IPS-11a (cell line): ENCODE data around the gene ZNF385B.

Source experiments
- H3K4me3 ChIP-seq: one replicate; pipeline ENCODE4 v1.5.1; 2013; ENCODE audit warnings: low read depth, low read length, control low read depth

The ZNF385B gene

DNA sequence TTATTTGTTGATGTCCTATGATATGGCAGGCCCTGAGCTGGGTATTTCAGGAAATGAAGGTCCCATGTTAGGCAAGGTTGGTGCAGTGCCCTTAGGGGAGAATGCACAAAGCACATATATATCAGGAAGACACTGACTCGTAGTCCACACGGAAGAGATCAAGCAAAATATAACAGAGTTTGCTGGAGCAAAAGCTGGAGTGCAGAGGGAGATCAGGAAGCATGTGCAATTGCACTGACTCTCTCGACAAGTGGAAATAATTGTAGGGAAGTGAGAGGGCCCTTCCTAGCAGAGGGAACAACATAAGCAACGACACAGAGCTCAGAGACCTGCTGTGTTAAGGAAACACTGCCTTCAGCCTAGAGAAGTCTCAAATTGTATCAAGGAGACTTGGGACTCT lies 4.2 kb downstream of the ZNF385B start:
- H3K4me3 ChIP-seq = no peak overlapping the region

DNA sequence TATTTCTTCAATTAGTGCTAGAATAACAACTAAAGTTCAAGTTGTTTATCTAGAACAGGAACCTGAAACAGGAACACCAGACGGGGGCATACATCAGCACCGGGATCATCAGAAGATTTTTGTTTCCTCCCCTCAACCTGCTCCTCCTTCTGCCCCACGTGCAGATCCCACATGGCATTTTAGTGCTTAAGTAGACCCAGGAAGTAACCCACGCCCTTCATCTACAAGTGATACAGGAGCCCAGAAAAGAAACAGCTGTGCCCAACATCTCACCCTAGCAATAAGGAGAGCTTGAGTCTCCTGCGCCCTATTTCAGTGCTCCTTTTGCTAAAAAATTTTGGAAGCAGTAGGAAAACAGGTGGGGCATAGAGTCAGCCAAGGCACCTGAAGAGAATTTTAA lies 5.2 kb downstream of the ZNF385B start:
- H3K4me3 ChIP-seq = no peak overlapping the region

DNA sequence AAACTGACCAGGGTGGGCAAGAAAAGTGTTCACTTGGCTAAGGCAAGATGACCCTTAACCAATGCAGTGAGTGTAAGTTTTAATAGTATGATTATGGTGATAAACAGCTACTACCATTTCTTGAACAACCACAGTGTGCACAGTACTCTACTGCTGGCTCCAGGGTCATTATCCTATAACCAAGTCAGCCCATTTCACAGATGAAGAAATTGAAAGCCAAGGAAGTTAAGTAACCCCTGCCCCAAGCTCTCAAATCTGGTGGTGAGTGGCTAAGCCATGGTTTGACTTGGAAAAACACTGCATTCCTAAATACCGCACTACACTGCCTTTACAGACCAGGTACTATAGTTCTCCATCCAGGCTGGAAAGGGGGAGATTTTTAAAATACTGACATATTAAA lies 5.7 kb downstream of the ZNF385B start:
- H3K4me3 ChIP-seq = no peak overlapping the region

DNA sequence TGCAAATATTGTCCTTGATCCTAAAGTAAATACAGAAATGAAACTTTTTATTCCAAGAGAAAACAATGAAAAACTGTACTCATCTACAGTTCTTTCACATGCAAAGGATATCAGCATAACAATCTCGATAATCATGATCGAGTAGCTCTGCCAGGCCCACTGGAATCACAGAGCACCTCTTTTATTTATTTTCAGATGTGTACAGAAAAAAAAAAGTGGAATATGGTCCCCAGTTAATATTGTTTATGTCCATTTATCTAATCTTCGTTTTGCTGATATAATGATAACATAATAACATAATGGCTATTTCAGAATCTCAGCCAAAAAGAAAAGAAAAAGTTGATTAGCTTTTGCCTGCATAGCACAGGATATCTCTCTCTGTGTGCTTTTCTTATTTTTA lies 6.5 kb downstream of the ZNF385B start:
- H3K4me3 ChIP-seq = no peak overlapping the region

DNA sequence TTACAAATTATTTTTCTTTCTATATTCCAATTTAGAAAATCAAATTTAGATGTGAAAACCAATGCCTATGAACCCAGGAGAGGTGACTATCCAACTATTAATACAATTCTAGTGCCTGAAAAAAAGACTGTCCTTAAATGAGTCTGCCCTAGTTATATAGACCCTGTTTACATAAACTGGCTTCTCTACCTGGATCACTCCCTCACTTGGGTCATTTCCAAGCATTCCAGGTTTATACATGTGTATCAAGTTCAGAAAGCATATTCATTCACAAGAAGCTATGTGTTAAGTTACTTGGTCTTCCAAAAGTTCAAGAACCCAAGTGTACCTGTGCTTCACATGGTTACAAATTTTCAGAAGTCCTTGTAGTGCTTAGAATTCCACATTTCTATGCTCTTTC lies 8.3 kb downstream of the ZNF385B start:
- no peak overlapping the region for H3K4me3 ChIP-seq

DNA sequence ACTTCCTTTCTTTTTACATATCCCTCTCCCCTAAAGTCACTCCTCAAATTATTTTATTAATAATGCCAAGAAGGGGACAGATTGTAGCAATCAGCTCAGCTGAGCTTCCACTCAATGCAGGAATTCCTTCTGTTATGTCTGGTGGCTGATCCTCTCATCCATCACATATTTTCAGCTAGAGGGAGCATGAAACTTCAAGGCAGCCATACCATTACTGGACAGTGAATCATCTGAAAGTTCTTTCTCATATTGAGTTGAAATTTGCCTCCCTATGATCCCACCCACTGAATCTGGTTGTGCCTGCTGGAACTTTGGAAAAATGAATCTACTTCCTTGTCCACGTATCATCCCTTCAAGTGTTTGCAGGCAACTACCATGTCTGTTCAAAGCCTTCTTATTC lies 11.2 kb downstream of the ZNF385B start:
- no peak overlapping the region for H3K4me3 ChIP-seq

DNA sequence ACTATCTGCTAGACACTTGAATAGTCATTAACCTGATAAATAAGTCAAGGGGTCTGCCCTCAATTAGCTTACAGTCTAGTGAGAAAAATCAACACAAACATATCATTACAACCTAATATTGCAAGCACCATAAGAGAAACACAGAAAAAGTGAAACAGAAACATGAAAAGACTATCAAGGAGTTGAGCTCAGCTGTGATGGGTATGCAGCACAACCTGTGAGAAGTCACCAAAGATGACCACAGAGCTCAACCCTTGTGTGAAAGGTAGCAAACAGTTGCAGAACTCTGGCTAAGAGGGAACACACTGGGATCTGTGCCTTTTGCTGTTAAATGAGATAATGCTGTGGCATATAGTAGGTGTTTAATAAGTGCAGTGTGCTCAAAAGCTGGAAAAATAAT lies 11.7 kb downstream of the ZNF385B start:
- no peak overlapping the region for H3K4me3 ChIP-seq

DNA sequence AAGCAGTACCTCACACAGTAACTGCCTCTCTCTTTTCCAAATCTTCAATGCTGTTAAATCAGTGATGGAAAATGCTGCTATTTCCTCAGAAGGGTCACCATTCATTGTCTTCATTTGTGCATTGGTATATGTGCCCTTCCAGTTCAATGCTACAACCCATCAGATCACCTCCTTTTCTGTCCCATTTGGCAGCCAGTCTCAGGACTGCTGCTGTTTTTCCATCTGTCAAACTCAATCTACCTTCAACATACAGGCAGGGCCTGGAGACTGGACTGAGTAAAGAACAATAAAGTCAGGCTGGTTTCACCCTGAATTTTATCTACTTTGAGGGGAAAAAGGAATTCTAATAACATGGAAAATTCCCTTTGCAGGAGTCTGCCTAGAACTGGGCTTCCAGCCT lies 17.9 kb downstream of the ZNF385B start:
- H3K4me3 ChIP-seq = no peak overlapping the region

DNA sequence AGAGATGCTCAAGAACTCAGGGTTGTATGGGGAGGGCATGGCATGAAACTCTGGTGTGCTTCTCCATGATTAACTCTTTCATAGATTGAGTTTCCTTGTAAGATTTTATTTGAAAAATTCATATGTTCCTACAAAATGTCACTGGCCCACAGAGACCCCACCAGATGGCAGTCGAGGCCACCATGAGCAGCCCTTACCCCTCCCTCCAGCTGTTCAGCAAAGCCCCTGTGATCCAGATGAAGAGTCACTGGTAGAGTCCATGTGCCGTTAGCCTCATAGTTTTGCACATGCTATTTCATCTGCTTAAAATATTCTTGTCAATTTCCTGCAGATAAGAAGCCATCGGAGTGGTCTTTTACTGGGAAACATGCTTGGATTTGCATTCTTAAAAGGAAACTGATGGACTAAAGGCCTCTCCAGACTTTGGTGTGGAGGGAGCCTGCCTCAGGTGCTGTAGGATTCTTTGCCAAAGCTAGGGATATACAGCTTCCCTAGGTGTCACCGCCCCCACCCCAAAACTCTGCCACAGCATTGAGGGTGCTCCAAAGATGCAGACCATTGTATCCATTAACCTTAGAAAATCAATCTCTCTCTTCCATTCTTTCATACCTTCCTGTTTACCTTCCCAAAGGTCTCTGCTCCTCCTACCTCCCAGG lies 18.8 kb downstream of the ZNF385B start:
- H3K4me3 ChIP-seq = no peak overlapping the region

DNA sequence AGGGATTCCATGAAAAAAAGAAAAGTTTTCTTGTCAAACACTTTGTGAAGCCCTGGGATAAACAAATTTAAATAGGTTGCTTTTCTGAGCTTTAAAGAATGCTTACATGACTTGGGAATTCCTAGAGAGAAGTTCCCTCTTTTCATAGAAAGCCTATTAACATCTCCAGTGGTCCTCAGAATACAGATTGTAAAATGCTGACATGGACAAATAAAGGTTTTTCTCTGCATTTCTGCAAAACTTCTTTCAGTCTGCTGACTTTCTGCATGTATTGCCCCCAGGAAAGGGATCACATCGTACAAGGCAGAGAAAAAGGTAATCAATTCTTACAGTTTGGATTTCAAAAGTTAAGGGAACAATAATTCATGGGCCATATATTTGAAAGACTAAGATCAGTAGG lies 20.6 kb downstream of the ZNF385B start:
- no peak overlapping the region for H3K4me3 ChIP-seq

DNA sequence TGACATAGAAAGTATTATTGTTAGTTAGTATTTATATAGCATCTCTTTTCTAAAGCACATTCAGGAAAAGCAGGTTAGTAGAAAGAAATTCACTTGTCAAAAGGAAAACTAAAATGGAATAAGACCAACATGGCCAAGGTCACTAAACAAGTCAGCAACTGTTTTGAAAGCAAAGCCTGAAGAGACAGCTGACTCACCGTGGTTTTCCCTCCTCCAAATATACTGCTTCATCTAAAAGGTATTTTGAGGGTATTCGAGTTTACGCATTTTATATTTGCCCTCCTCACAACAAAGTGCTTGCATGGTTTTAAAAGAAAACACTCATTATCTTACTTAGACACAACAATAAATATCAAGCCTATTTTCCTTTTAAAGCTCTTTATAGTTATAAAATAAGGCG lies 24.0 kb downstream of the ZNF385B start:
- H3K4me3 ChIP-seq = no peak overlapping the region

DNA sequence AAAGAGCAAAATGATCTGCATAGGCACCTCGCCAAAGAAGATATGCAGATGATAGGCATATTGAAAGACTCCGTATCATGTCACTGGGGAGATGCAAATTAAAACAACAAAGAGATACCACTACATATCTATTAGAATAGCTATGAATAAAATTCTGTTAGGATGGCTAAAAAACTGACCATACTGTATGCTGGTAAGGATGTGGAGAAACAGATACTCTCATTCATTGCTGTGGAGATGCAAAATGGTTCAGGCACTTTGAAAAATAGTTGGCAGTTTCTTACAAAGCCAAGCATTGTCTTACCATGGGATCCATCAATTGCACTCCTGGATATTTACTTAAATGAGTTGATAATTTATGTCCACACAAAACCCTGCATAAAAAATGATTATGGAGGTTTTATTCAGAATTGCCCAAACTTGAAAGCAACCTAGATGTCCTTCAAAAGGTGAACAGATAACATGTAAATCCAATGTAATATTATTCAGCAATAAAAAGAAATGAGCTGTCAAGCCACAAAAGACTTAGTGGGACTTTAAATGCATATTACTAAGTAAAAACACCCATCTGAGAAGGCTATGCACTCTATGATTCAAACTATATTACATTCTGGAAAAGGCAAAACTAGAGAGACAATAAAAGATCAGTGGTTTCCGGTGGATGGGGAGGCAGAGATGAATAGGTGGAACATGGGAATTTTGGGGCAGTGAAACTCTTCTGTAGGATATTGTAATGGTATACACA lies 31.2 kb downstream of the ZNF385B start:
- H3K4me3 ChIP-seq = no peak overlapping the region

DNA sequence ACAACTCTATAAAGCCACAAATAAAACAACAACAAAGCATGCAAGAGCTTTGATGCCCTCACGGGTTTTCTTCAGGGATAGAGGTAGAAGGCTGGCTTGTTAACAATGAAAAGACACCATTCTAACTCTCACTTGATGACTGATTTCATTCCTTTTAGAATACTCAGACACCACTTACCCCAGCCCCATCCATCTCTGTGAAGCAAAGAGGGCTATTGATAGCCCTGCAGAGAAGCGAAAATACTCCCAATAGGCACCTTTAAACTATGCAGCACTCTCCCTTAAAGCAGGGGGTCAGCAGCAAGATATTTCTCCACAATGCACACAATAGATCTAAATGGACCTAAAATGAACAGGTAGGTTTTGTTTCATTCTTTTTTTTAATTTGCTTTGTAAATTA lies 35.1 kb downstream of the ZNF385B start:
- H3K4me3 ChIP-seq = no peak overlapping the region

DNA sequence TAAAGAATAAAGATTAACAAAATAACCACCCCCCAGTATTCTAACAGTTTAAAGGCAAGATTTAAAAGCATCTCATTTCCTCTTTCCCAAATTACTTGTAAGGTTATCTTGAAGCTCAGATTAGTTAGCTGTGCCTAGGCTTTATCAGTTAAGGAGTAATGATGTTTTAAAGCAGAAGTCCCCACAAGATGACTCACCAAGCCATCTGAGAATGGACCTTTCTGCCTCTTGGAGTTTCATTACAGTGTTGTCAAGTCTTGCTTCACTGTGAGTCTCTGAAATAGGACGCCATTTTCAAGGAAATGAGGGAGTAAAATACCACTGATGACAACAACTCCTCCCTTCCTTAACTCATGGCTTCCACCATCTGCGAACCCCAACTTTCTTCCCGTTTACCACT lies 35.9 kb downstream of the ZNF385B start:
- no peak overlapping the region for H3K4me3 ChIP-seq

DNA sequence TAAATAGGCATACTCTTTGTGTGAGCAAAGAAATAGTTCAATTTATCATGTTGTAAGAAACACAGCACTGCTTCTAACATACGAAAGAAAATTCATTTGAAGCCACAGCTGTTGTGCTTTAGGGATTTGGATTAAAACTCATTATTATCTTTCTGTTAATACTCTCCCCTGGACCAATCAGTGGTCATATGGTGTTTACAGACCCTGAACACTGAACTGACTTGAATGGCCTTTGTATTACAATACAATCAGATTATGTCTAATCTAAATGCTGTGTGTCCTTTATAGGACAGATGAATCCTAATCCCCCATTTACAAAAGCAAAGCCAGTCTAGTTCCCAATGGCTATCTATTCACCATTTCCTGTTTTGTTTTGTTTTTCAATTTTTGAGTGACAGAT lies 36.5 kb downstream of the ZNF385B start:
- no peak overlapping the region for H3K4me3 ChIP-seq

DNA sequence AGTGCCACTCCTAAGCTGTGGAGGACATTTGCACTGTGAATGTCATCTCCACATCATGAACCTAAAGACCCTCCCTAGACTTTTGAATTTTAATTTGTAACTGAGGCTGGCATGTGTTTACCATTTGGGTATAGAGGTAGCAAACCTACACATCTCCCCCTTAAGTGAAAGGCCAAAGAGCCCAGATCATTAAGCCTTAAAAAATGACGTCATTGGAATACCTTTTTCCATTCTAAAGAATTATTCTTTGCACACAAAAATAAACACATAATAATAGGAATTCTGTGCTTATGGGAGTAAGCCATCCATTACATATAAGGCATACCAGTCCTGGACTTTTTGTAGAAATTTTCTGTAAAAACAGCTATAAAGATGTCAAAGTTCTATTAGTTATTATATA lies 38.9 kb downstream of the ZNF385B start:
- H3K4me3 ChIP-seq = no peak overlapping the region

DNA sequence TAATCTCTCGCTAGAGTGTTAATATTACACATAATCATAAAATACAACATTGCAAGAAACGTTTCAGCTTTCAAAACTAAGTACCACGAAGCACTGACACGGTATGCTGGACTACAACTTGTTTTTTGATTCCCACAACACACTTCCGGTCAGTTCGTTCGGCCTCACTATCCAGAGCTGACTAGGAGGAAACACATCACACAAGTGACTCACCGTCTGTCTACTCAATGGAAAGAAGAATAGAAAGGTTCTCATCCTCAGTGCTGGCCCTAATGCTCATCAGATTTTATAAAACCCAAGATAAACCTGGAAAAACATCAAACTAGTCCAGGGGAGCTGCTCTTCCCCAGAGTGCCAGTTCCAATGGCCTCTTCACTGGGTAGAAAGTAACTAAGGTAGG lies 42.9 kb downstream of the ZNF385B start:
- no peak overlapping the region for H3K4me3 ChIP-seq

DNA sequence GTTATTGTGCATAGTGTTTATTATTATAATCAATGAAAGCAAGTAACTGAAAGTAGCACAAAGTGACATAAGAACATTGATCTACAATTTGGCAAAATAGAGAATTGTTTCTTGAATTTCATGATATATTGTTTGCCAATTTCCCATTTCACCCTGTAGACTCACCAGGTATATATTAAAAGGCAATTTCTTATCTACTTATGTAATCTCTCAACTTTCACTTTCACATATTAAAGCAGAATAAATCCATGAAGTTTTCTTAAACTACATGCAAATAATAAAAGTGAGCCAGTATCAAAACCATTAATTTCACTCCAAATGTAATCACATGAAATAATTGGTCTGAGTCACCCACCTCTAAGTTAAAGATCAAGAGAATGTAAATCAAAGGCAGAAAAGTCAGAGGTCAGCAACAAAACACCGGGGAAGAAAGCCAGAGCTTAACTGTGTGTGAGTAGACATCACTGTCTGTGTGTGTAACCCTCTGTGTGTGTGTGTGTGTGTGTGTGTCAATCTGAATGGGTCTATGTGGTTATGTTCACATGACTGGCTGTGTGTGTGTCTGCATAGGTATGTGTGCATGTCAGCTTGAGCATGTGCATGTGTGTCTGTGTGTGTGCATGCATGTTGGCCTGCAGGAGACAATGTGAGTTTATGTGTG lies 44.1 kb downstream of the ZNF385B start:
- no peak overlapping the region for H3K4me3 ChIP-seq

DNA sequence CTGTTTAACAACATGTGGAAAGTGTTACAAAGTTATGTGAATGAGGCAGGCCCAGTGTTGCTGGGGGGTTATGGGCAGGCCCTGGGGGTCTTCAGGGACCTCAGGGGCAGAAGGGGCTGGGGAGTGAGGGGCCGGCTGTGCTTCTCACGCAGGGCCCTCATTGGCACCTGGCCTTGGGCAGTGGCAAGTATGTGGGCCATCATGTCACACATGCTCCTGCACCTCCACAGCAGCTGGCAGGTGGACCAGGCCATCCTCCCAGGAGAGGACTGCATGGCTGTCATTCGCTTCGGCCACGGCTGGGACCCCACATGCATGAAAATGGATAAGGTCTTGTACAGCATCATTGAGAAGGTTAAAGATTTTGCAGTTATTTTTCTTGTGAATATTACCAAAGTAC lies 47.4 kb downstream of the ZNF385B start:
- no peak overlapping the region for H3K4me3 ChIP-seq

DNA sequence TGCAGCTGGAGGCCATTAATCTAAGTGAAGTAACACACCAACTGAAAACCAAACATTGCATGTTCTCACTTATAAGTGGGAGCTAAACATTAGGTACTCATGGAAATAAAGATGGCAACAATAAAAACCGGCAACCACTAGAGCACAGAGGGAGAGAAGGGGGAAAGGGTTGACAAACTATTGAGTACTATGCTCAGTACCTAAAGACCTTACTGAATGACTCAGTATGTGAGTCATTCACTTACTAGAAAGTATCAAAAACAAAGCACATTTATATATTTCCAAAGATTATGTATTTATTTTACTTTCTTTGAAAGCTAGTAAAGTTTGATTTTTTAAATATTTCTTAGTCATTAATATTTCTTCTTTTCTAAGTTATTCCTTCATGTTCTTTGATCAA lies 48.9 kb downstream of the ZNF385B start:
- no peak overlapping the region for H3K4me3 ChIP-seq

DNA sequence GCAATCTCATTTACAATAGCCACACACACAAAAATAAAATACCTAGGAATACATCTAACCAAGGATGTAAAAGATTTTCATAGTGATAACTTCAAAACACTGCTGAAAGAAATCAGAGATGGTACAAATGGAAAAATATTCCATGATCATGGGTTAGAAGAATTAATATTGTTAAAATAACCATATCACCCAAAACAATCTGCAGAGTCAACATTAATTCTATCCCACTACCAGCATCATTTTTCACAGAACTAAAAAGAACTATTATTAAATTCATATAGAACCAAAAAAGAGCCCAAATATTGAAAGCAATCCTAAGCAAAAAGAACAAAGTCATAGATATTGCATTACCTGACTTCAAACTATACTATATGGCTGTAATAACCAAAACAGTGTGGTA lies 50.4 kb downstream of the ZNF385B start:
- H3K4me3 ChIP-seq = no peak overlapping the region

DNA sequence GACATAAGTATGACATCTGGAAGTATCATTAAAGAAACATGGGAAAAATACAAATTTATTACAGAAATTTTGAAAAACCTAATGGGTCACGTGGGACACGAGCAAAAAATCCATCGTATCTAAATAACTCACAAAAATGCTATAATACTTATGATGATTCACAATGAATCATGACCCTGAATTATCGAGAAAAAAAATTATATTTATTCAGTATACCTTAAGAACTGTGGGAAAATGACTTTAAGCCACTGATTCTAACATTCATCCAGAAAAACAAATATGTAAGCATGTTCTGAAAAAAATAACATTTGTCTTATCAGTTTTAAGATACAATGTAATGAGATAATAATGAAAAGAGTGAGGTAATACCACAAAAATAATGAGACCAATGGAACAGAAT lies 51.8 kb downstream of the ZNF385B start:
- no peak overlapping the region for H3K4me3 ChIP-seq
